NCI-H446 (cell line): ENCODE data around the gene AKAP6.
"Not testable (repeated sequence)": the region's sequence is repeated elsewhere in the genome, so short reads cannot be mapped to it uniquely, and the experiment has no call there.

Experiments
- DNase-seq, 2 experiments: peaks; one replicate each; lab custom pipeline; 2025; lab: John Stamatoyannopoulos, UW

AKAP6 gene

GRCh38 chr14:32373174-32373573, 44.1 kb downstream of the AKAP6 start:
- DNase-seq, result not testable (repeated sequence)

DNA sequence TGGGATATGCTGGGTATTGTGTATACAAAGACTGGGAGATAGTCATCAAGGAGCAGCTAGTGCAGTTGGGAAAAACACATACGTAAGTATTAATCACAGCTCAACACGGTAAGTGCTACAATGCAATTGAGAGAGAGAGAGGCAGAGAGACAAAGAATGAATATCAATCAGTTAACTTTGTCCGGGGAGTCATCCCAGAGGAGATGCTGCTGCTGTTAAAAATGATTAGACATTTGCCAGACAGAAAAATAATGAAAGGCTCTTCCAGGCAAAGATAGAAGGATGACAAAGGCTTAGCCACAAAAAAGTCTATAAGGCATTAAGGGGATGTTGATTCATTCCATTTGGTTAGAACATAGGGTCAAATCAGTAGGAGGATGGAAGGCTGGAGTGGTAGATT, 45.1 kb downstream of the AKAP6 start:
- DNase-seq, result no peak

DNA sequence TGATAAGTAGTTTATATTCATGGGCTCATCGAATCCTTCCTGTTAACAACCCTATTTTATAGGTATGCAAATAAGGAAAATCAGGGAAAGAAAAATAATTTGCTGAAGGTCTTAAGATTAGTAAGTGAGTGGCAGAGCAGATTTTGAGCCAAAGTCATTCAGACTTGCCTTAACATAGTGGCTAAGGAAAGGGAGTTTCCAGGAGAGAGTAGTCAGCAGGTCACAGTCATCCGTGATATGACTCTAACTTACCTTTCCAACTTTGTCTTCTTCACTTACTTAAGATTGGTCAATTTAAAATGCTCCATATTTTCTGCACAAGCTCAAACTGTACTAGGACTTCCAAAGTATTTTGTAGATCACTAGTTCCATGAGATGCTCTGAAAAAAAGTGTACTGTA, 46.6 kb downstream of the AKAP6 start:
- no peak for DNase-seq

- DNase-seq, result no peak
Observed at GRCh38 chr14:32377046-32377646, 48.0 kb downstream of the AKAP6 start.

DNA sequence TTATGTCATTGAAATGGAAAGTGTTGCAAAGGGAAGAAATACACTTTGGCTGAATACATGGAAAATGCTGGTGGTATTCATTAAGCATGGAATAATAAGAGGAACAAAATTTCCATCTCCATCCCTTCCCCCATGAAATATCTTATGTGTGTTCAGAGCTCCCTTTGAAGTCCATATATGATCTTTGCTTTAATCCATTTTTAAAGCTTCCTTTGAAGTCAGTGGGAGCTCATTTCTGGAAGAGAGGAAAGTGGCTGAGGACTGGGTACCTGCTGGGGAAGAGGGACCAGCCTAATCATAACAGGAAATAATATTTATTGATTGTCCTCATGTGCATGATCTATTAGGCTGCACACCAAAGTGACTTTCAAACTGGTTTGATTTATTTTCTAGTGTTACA, 49.2 kb downstream of the AKAP6 start:
- no peak for DNase-seq

DNA sequence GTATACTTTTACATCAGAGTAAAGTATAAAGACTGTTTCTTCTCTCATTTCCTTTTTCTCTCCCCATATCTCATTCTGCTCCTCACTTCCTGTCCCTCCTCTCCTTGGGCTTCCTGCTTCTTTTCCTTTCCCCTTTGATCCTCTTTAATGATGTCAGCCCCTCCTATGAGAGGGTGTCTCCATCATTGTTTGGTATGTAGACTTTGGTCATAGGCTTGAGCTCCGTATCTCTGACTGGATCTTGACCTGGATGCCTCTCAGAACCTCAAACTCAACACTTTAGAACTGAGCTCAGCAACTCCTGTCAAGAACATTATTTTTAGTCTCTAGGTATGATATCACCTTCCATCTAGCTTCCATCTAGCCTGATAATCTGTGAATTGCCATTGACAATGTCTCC, 50.3 kb downstream of the AKAP6 start:
- DNase-seq, result no peak

DNA sequence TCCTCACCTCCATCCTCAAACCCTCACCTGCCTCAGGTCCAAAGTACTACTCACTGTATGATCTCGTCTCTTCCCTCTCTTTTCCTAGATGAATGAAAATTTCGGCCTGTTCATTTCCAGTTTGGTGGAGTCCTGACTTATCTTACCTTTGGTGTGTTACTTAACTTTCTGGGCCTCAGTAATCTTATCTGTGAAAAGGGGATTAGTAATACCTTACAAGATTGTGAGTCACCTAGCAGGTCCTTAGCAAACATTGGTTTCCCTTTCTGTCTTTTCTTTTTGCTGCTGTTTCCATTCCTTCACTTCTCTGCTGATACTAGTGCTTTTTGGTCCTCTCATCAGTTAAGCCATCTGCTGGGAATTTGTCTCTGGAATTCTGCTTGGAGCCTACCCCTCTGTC, 52.8 kb downstream of the AKAP6 start:
- DNase-seq, result no peak

- DNase-seq, result peak in 1 of 2 experiments; percentile 53
Observed at GRCh38 chr14:32382704-32383103, 53.6 kb downstream of the AKAP6 start.

GRCh38 chr14:32383364-32384009, 54.4 kb downstream of the AKAP6 start:
- no peak for DNase-seq

DNA sequence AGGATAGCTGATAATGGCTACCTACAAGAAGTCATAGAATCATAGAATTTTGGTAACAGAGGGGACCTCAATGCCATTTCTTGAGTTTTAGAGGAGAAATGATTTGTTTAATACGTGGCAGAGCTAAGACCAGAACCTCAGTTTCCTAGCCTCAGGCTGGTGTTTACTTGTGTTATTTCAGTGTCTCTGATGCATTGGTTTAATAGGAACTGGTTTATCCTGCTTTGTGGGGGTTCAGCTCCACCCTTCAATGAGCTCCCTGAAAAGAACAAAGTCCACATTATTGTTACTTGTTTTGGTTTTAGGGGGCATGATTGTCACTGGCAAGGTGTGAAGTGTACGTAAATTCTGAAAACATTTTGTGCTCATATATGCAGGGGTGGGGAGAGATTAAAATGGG, 55.4 kb downstream of the AKAP6 start:
- DNase-seq, result no peak

DNA sequence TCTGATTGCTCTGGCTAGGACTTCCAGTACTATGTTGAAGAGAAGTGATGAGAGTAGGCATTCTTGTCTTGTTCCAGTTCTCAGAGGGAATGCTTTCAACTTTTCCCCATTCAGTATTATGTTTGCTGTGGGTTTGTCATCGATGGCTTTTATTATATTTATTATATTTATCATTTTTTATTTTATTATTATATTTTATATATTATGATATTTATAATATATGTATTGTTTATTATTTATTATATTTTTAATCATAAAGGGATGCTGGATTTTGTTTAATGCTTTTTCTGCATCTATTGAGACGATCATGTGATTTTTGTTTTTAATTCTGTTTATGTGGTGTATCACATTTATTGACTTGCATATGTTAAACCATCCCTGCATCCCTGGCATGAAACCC, 58.2 kb downstream of the AKAP6 start:
- DNase-seq, result not testable (repeated sequence)

DNA sequence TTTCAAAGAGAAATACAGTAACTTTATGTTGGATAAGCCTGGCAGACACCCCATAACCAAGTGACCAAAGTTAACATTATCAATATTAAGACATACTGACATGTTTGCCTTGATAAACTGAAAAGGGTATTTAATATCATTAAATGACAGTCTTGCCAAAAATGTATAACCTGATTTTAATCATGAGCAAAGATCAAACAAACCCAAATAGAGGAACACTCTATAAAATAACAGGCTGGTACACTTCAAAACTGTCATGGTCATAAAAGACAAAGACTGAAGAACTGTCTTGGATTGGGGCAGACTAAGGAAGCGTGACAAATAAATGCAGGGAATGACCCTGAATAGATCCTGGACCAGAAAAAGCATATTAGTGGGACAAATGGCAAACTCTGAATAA, 64.0 kb downstream of the AKAP6 start:
- DNase-seq, result no peak

GRCh38 chr14:32394038-32394437, 64.9 kb downstream of the AKAP6 start:
- no peak for DNase-seq

DNA sequence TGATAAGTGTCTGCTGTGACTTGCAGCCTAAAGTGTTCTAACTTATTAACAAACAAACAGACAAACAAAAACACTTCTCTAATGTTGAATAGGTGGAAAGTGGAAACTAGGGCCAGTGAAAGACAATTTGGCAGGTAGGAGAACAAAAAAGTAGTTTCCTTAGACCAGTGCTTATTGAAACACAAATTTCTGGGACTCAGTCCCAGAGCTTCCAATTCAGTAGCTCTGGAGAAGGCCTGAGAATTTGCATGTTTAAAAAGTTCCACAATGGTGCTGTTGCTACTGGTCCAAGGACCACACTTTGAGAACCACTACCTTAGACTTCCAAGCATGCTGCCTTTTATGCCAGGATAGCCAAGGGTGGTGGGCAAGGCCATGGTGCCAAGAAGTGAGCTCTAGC, 67.8 kb downstream of the AKAP6 start:
- no peak for DNase-seq

DNA sequence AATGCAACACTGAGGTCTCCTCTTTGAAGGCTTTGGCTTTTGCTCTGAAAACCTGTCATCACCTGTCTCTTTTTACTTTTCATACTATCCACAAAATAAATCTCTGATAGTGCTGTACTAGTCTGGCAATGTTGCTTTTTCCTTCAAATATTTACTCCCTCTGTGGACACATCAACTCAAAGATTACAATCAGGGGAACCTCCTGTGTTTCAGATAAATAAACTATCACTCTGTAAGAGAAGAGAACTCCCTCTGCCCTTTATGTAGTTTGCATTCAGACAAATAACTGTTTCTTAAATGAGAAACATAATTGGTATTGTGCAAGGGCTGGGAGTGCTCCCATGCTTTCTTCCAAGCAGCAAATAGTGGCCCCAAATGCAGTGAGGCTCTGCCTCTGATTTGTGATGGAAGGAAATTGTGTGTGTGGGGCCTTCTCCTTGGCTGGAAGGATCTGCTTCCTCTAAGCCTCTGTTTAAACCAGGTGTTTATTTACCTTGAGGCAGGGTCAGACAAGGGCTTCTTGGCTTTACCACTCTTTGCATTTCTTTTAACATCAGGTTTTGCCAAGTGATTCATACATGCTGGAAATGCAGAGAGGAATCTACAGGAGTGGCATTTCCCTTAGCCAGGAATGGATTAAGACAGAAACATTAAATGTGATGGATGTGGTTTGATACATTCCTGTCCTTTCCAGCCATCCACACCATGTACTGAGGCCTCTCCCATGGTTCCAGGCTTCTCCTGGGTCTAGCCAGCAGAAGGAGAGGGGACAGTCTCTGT, 69.0 kb downstream of the AKAP6 start:
- DNase-seq, result no peak

- no peak for DNase-seq
Observed at GRCh38 chr14:32399920-32400319, 70.8 kb downstream of the AKAP6 start.

- no peak for DNase-seq
Observed at GRCh38 chr14:32400480-32400879, 71.4 kb downstream of the AKAP6 start.

DNA sequence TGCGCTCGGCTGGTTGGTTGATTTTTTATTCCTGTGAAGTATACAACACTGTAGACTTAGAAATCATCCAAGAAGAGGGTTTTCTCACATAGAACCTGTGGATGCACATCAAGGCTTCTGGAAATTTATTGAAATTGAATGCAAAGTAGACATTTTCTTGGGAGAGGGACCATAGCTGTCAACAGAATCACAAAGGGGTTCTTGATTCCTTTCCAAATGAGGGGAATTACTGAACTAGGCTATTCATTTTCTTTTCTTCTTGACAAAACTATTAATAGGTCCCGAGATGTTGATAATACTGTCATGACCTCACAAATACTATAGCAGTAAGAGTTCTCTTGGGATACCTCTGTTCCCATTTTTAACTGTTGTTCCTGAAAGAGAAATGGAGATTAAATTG, 73.9 kb downstream of the AKAP6 start:
- no peak for DNase-seq

GRCh38 chr14:32403688-32404087, 74.6 kb downstream of the AKAP6 start:
- no peak for DNase-seq

DNA sequence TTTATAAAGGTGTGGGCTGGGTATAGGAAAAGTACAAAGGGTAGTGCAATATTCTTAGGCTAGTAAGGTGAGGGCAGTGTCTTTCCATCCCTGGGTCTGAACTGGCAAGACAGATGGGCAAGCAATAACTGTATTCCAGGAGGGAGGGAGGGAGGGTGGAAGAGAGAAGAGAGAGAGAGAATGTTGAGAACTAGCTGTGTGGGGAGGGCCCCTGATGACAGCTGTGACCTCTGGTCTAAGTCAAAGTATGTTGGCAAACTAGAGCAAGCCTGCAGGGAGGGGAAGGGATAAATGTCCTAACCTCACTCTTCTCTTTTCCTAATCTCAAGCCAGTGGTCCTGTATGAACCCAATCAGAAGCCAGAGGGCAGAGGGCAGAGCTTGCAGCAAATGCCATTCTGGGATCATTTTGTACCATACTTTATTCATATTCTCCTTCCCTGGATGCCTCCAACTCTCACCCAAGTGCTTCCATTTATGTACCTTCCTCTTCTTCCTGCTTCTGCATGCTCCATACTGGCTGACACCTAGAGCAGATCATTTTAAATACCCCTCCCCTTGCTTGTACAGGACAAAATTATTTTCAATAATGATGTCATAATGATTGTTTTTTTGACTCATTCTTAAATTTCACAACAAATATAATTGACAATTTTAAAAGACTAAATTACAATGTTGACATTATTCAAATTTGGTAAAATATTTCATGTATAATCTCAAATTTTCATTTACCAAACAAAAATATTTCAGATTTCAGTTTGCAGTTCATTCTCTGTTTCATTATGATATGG, 75.9 kb downstream of the AKAP6 start:
- DNase-seq, result peak in 1 of 2 experiments; percentile 24

DNA sequence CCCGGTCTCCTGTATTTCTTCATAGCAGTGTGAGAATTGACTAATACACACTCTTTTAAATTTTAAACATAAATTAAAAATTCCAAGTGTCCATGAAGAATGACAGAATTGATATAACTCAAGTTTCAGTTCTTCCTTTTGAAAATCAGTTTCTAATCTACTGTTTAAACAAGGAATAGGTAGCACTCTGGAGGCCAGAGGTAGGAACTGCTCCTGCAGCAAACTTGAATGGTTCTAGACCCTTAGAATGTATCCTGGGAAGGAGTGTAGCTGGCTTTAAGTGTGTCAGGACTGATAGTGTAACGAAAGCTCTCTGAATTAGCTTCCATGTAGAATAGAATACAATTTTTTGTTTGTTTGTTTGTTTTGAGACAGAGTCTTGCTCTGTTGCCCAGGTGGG, 76.8 kb downstream of the AKAP6 start:
- DNase-seq, result no peak

GRCh38 chr14:32407130-32407529, 78.0 kb downstream of the AKAP6 start:
- peak; percentile 56 to 84 for DNase-seq

DNA sequence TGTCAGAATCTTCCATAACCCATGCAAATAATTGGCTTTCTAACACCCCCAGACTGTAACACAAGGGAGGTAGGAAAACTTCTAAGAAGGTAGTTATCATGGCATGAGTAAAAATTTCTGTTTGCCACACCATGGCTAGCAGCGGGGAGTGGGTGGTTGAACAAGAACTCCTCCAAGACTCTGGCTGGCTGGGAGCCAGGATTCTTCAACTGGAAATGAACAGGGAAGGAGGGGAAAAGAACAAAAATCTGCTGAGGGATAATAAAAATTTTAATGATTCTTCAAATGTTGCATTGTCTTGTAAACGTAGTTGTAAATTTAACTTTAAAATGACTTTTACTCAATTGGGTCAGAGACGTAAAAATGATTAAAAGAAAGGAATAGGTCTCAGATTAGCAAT, 78.9 kb downstream of the AKAP6 start:
- DNase-seq, result peak; percentile 63 to 88
